ENCODE measurements around the gene AXIN1.

DNA sequence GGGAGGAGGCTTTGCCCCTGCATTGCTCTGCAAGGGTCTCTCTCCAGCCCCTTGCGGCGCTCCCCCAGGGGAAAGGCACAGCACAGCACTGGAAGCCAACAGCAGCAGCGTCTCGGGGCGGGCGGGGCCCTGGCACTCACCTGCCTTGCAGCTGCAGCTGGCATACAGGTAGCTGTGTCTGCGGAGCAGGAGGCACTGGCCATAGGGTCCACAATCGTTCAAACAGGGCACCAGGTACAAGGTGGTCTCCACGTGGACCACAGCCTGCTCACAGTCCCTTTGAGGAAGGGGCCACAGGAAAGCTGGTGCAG, 22.0 kb upstream of the AXIN1 start:
- TF ChIP-seq CTCF (IDR thresholded peaks at IDR 0.05) = no peak
- no peak for TF ChIP-seq EP300 (IDR thresholded peaks at IDR 0.05)
- no peak for TF ChIP-seq POLR2A (IDR thresholded peaks at IDR 0.05)
